Fibroblast of lung (primary cell): ENCODE data around the gene P2RX1. TPM values are rescaled to one million over a fixed set of nuclear protein-coding genes. Genes with fewer than 3 reads are reported as not detected.

Source experiments
- DNase-seq, 2 donors: peaks; one replicate each; pipeline versions ENCODE4 v3.0.0 to v3.0.0-alpha.2; 2010; ENCODE audit warnings: low read depth in 2 of 2
- H2AFZ ChIP-seq: 2 replicates; pipeline ENCODE4 v1.5.1; 2012; ENCODE audit warnings: low read length, control low read depth, inconsistent platforms
- H3K27ac ChIP-seq: 2 replicates; pipeline ENCODE4 v1.5.1; 2011; ENCODE audit warnings: low read length, control low read depth; ENCODE audit not compliant: insufficient read depth
- H3K27me3 ChIP-seq: 2 replicates; pipeline ENCODE4 v1.5.1; 2011; ENCODE audit warnings: mild to moderate bottlenecking, low read length; ENCODE audit not compliant: control insufficient read depth, insufficient read depth
- H3K36me3 ChIP-seq: 2 replicates; pipeline ENCODE4 v1.5.1; 2011; ENCODE audit warnings: low read length; ENCODE audit not compliant: control insufficient read depth, insufficient read depth
- H3K4me1 ChIP-seq: 2 replicates; pipeline ENCODE4 v1.5.1; 2011; ENCODE audit warnings: low read length; ENCODE audit not compliant: control insufficient read depth, insufficient read depth; ENCODE audit errors: extremely low read depth
- H3K4me2 ChIP-seq: 2 replicates; pipeline ENCODE4 v1.5.1; 2011; ENCODE audit warnings: low read length, control low read depth; ENCODE audit not compliant: insufficient read depth; ENCODE audit errors: extremely low read depth
- H3K4me3 ChIP-seq, 4 experiments: fragments of 200-600 bp in 1 of 4; sonication (generic) in 1 of 4; replicated peaks in 1 of 4; 2 replicates each; pipeline ENCODE4 v1.5.1; 2011 to 2016; ENCODE audit warnings: low read length in 4 of 4, low read depth in 3 of 4, mild to moderate bottlenecking in 3 of 4, control low read depth in 2 of 4, inconsistent platforms in 1 of 4, mixed read lengths in 1 of 4; ENCODE audit not compliant: insufficient read depth in 1 of 4; ENCODE audit errors: control extremely low read depth in 1 of 4
- H3K79me2 ChIP-seq: 2 replicates; pipeline ENCODE4 v1.5.1; 2012; ENCODE audit warnings: mild to moderate bottlenecking, low read length, inconsistent platforms; ENCODE audit not compliant: control insufficient read depth, insufficient read depth
- H3K9ac ChIP-seq: 2 replicates; pipeline ENCODE4 v1.5.1; 2011; ENCODE audit warnings: mild to moderate bottlenecking, low read length, control low read depth; ENCODE audit not compliant: insufficient read depth
- H3K9me3 ChIP-seq: 2 replicates; pipeline ENCODE4 v1.5.1; 2012; ENCODE audit warnings: low read depth, low read length; ENCODE audit not compliant: control insufficient read depth, insufficient read depth
- H4K20me1 ChIP-seq: 2 replicates; pipeline ENCODE4 v1.5.1; 2011; ENCODE audit warnings: low read length; ENCODE audit not compliant: control insufficient read depth, insufficient read depth; ENCODE audit errors: extremely low read depth
- CTCF ChIP-seq, 2 donors: IDR thresholded peaks in 1 of 2; conservative IDR thresholded peaks in 1 of 2; 1 replicate in 1 of 2; 2 replicates in 1 of 2; pipeline ENCODE4 v1.5.1; 2011 to 2012; ENCODE audit warnings: low read length in 2 of 2, control low read depth in 1 of 2, inconsistent platforms in 1 of 2, low read depth in 1 of 2, mild to moderate bottlenecking in 1 of 2
- EZH2 ChIP-seq: IDR thresholded peaks from 2 replicates; pipeline ENCODE4 v1.5.1; 2012; ENCODE audit warnings: low read length, control low read depth, mild to moderate bottlenecking; ENCODE audit errors: missing control alignments
- polyA plus RNA-seq, 2 donors: library from polyadenylated mRNA; depleted of rRNA in 1 of 2; stranded (reverse) in 1 of 2; unstranded in 1 of 2; fragments of >200 nt; gene quantifications; 2 replicates each; pipeline ENCODE4 v1.2.1, GENCODE V29; 2011 to 2012; ENCODE audit warnings: missing spikeins in 1 of 2
- total RNA-seq: library from RNA; depleted of rRNA; stranded (reverse); fragments of >200 nt; gene quantifications from 2 replicates; pipeline ENCODE4 v1.2.1, GENCODE V29; 2014

The P2RX1 gene
- total and polyA plus RNA-seq, 2 donors (not counting 1 experiment from before 2014, with no cell fraction given) = under 0.01 TPM; not detected in 1

GRCh38 chr17:3924512-3925350, 8.5 kb upstream of the P2RX1 start:
- Histone ChIP-seq H3K36me3 (no peaks in the 10 kb centered on the region), H3K79me2 (no peaks in the 10 kb centered on the region), H3K4me3 (no peak overlapping the region), H3K9me3 (no peaks in the 10 kb centered on the region), H2AFZ (peak overlapping the region; percentile 39), H3K27ac (no peak overlapping the region), H3K9ac (no peak overlapping the region), H3K27me3 (no peaks in the 10 kb centered on the region), H4K20me1 (no peaks in the 10 kb centered on the region), H3K4me1 (no peaks in the 10 kb centered on the region), H3K4me2 (no peak overlapping the region)
- TF ChIP-seq CTCF (conservative IDR thresholded peaks at IDR 0.05 in 1 of 2, IDR thresholded peaks at IDR 0.05 in 1 of 2; ENCODE audit: low read depth in 1 of 2, low read length in 2 of 2) (no peak), EZH2 (no peak)
- peak in 1 of 2 donors; percentile 31 for DNase-seq

- Histone ChIP-seq H3K4me1 (no peaks in the 10 kb centered on the region), H3K9me3 (no peaks in the 10 kb centered on the region), H3K4me2 (no peak overlapping the region), H3K79me2 (no peaks in the 10 kb centered on the region), H2AFZ (no peak overlapping the region), H3K27ac (no peak overlapping the region), H3K36me3 (no peaks in the 10 kb centered on the region), H3K4me3 (no peak overlapping the region), H4K20me1 (no peaks in the 10 kb centered on the region), H3K9ac (no peak overlapping the region), H3K27me3 (no peaks in the 10 kb centered on the region)
- no peak for DNase-seq
- no peak for TF ChIP-seq CTCF (conservative IDR thresholded peaks at IDR 0.05 in 1 of 2, IDR thresholded peaks at IDR 0.05 in 1 of 2; ENCODE audit: low read depth in 1 of 2, low read length in 2 of 2)
- no peak for TF ChIP-seq EZH2
Observed at GRCh38 chr17:3923466-3924190, 7.4 kb upstream of the P2RX1 start.

- Histone ChIP-seq H3K9ac (no peak overlapping the region), H3K4me1 (no peaks in the 10 kb centered on the region), H3K27me3 (no peaks in the 10 kb centered on the region), H3K9me3 (no peaks in the 10 kb centered on the region), H3K27ac (no peak overlapping the region), H3K79me2 (no peaks in the 10 kb centered on the region), H2AFZ (no peak overlapping the region), H4K20me1 (no peaks in the 10 kb centered on the region), H3K4me3 (no peak overlapping the region), H3K36me3 (no peaks in the 10 kb centered on the region), H3K4me2 (no peak overlapping the region)
- DNase-seq = no peak
- TF ChIP-seq EZH2 (no peak), CTCF (conservative IDR thresholded peaks at IDR 0.05 in 1 of 2, IDR thresholded peaks at IDR 0.05 in 1 of 2; ENCODE audit: low read depth in 1 of 2, low read length in 2 of 2) (no peak)
Observed at GRCh38 chr17:3922765-3923164, 6.5 kb upstream of the P2RX1 start.
